Measurements from ENCODE around the gene HS6ST1.

- no peak for TF ChIP-seq CTCF (IDR thresholded peaks at IDR 0.05)
- no peak for TF ChIP-seq POLR2A (IDR thresholded peaks at IDR 0.05)
- TF ChIP-seq POLR2AphosphoS5 (IDR thresholded peaks at IDR 0.05): no peak
These were observed 15.4 kb downstream of the HS6ST1 start for GRCh38 chr2:128303095-128303791.
